B cell (primary cell): ENCODE data around the gene LDHB.

ENCODE experiments used
- EZH2 ChIP-seq: IDR thresholded peaks from 2 replicates; pipeline ENCODE4 v1.6.1; 2012; ENCODE audit warnings: borderline replicate concordance, low read depth, mild to moderate bottlenecking, moderate library complexity, low read length; ENCODE audit not compliant: insufficient read depth, poor library complexity, severe bottlenecking
- TF ChIP-seq, protein P1 (sequence below): fragments of 200-600 bp; IDR thresholded peaks from one replicate; pipeline ENCODE4 v1.8.0; 2022; ENCODE audit warnings: antibody characterized with exemption, mild to moderate bottlenecking

DNA sequence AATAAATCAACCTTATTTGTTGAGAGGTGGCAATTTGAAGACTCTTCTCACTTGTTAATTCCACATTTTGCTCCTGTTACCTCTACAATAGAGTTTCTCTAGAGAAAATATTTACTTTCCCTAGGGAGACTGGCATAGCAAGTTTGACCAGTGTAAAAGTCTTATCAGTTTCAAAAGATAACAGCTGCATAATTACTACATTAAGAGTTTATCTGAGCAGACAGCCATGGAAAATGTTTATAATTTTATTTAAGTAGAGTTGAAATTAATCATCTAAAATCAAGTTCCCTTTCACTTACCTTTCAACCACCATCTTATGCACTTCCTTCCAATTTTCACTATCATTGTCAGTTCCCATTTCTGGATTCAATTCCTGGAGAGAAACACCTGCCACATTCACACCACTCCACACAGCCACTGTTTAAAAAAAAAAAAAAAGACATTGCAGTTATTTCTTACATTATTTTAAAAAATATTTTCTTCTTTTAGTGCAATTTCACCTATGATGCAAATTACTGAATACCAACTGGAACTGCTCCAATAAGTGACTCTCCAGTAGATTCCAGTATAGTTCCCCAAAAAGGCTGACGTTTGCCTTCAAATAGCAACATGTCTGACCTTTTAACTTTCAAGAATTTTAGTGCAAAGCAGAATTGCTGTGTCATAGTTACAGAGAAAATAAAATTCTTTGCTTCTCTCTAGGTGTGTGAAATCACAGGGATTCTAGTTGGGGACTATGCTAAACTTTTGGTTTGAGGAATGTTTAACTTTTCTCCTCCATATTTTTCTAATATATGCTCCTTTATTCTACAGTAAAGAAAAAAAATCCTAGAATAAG lies 19.4 kb downstream of the LDHB start:
- TF ChIP-seq, protein P1, sequence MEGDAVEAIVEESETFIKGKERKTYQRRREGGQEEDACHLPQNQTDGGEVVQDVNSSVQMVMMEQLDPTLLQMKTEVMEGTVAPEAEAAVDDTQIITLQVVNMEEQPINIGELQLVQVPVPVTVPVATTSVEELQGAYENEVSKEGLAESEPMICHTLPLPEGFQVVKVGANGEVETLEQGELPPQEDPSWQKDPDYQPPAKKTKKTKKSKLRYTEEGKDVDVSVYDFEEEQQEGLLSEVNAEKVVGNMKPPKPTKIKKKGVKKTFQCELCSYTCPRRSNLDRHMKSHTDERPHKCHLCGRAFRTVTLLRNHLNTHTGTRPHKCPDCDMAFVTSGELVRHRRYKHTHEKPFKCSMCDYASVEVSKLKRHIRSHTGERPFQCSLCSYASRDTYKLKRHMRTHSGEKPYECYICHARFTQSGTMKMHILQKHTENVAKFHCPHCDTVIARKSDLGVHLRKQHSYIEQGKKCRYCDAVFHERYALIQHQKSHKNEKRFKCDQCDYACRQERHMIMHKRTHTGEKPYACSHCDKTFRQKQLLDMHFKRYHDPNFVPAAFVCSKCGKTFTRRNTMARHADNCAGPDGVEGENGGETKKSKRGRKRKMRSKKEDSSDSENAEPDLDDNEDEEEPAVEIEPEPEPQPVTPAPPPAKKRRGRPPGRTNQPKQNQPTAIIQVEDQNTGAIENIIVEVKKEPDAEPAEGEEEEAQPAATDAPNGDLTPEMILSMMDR = no peak
- no peak for TF ChIP-seq EZH2
